ENCODE results near the gene FOXB2.
"Not testable (repeated sequence)": the region's sequence is repeated elsewhere in the genome, so short reads cannot be mapped to it uniquely, and the experiment has no call there.

Gene FOXB2

GRCh38 chr9:77016526-77017504 lies 2.6 kb upstream of the FOXB2 start:
- DNase-seq, result no peak

- no peak for DNase-seq
Observed at GRCh38 chr9:77017505-77017894, 2.0 kb upstream of the FOXB2 start.

- peak; percentile 45 for DNase-seq
Observed at GRCh38 chr9:77018058-77018968, 1.1 kb upstream of the FOXB2 start.

GRCh38 chr9:77018969-77019235 lies 553 bp upstream of the FOXB2 start:
- DNase-seq, result peak; percentile 38

GRCh38 chr9:77019926-77020412 lies 514 bp downstream of the FOXB2 start:
- no peak for DNase-seq

GRCh38 chr9:77020413-77021290 lies 1.2 kb downstream of the FOXB2 start:
- no peak for DNase-seq

- DNase-seq, result no peak
Observed at GRCh38 chr9:77021291-77021894, 1.9 kb downstream of the FOXB2 start.

GRCh38 chr9:77021922-77022782 lies 2.7 kb downstream of the FOXB2 start:
- DNase-seq, result no peak

- no peak for DNase-seq
Observed at GRCh38 chr9:77022783-77023440, 3.5 kb downstream of the FOXB2 start.

- DNase-seq, result no peak
Observed at GRCh38 chr9:77023726-77024125, 4.3 kb downstream of the FOXB2 start.

- no peak for DNase-seq
Observed at GRCh38 chr9:77024776-77025545, 5.5 kb downstream of the FOXB2 start.

- DNase-seq, result no peak
Observed at GRCh38 chr9:77028478-77028877, 9.0 kb downstream of the FOXB2 start.

GRCh38 chr9:77030045-77030444 lies 10.6 kb downstream of the FOXB2 start:
- DNase-seq, result no peak

GRCh38 chr9:77038281-77039036 lies 19.0 kb downstream of the FOXB2 start:
- DNase-seq, result peak; percentile 48

- DNase-seq, result no peak
Observed at GRCh38 chr9:77040340-77040739, 20.9 kb downstream of the FOXB2 start.

- DNase-seq, result not testable (repeated sequence)
Observed at GRCh38 chr9:77043743-77044142, 24.3 kb downstream of the FOXB2 start.

GRCh38 chr9:77060681-77061080 lies 41.2 kb downstream of the FOXB2 start:
- DNase-seq, result not testable (repeated sequence)

- DNase-seq, result no peak
Observed at GRCh38 chr9:77063645-77064285, 44.3 kb downstream of the FOXB2 start.

GRCh38 chr9:77066388-77066787 lies 46.9 kb downstream of the FOXB2 start:
- DNase-seq, result no peak

All from NCI-H748 treated with DMSO at 0.1 percent for 48 hours (cell line).